AG04449 (cell line): ENCODE measurements around the gene SMAD4.
"Not testable (repeated sequence)": the region's sequence is repeated elsewhere in the genome, so short reads cannot be mapped to it uniquely, and the experiment has no call there.

ENCODE experiments used
- CTCF ChIA-PET: fragments of 350-600 bp; formaldehyde crosslinking; extraction: SDS; loops from one replicate; lab custom pipeline; 2021; ENCODE audit warnings: antibody characterized with exemption; lab: Yijun Ruan, JAX
- POLR2A ChIA-PET: fragments of 400-600, 350-600 bp; formaldehyde crosslinking; extraction: SDS; loops from one replicate; lab custom pipeline; 2020; ENCODE audit warnings: antibody characterized with exemption, inconsistent platforms; lab: Yijun Ruan, JAX
- DNase-seq: peaks from one replicate; pipeline ENCODE4 v3.0.0-alpha.2; 2010; ENCODE audit warnings: low read depth, low spot score
- H3K4me3 ChIP-seq: 2 replicates; pipeline ENCODE4 v1.5.1; 2011; ENCODE audit warnings: low read depth, mild to moderate bottlenecking, control low read depth, low read length
- TF ChIP-seq, protein P1 (sequence below): IDR thresholded peaks from one replicate; pipeline ENCODE4 v1.5.1; 2011; ENCODE audit warnings: mild to moderate bottlenecking, moderate library complexity, low read length, control low read depth, inconsistent platforms; ENCODE audit not compliant: insufficient read depth; ENCODE audit errors: missing control alignments

Gene SMAD4

DNA sequence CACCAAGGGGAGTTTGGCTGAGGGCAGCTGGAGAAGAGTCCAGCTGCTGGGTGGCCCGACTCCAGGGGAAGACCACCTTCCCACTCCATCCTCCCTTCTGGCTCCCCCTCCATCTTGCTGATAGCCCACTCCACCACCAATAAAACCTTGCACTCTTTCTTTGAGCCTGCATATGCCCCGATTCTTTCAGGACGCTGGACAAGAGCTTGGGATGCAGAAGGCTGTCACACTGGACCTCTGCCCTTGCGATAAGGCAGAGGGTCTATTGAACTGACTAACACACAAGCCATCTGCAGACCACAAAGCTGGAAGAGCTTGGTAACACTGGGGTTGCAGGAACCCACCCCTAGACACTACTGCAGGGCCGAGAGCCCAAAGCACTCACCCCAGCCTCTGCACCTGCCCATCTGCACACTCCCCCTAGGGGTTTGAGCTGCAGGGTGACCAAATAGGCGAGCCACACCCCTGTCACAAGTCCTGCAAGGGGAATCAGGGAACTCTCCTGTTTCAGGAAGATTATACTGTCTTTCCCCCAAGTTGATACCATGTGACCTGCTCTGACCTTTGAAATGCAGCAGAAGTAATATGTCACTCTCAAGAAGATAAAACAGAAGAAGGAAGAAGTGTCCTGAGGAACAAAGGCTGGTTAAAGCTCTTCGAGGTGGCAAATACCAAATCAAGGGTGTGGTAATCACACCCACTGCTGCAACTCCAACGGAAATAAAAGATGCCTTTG, 70.5 kb downstream of the SMAD4 start:
- ChIA-PET POLR2A (no interaction called here), CTCF (interaction anchor here (0.8 to 3.1 kb wide), 2 partner anchors 10 to 283 kb away, joined by 3 to 12 read pairs; no protein-coding TSS in a partner anchor)
- DNase-seq = no peak
- H3K4me3 ChIP-seq = no peak overlapping the region
- TF ChIP-seq, protein P1, sequence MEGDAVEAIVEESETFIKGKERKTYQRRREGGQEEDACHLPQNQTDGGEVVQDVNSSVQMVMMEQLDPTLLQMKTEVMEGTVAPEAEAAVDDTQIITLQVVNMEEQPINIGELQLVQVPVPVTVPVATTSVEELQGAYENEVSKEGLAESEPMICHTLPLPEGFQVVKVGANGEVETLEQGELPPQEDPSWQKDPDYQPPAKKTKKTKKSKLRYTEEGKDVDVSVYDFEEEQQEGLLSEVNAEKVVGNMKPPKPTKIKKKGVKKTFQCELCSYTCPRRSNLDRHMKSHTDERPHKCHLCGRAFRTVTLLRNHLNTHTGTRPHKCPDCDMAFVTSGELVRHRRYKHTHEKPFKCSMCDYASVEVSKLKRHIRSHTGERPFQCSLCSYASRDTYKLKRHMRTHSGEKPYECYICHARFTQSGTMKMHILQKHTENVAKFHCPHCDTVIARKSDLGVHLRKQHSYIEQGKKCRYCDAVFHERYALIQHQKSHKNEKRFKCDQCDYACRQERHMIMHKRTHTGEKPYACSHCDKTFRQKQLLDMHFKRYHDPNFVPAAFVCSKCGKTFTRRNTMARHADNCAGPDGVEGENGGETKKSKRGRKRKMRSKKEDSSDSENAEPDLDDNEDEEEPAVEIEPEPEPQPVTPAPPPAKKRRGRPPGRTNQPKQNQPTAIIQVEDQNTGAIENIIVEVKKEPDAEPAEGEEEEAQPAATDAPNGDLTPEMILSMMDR = no peak

DNA sequence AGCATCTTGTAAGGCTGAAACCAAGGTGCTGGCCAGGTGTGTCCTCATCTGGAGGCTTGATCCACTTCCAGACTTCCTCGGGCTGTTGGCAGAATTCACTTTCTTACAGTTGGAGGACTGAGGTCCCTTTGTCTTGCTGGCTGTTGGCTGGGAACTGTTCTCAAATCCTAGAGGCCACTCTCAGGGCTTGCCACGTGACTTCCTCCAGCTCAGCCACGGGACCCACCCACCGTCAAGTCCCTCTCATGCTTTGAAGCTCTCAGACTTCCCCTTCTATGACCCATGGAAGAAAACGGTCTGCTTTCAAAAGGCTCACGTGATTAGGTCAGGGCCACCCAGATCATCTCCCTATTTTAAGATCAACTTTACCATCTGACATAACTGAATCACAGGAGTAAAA, 77.1 kb downstream of the SMAD4 start:
- POLR2A ChIA-PET = no interaction called here
- no peak for DNase-seq
- TF ChIP-seq, protein P1 = no peak
- CTCF ChIA-PET = no interaction called here
- no peak overlapping the region for H3K4me3 ChIP-seq

DNA sequence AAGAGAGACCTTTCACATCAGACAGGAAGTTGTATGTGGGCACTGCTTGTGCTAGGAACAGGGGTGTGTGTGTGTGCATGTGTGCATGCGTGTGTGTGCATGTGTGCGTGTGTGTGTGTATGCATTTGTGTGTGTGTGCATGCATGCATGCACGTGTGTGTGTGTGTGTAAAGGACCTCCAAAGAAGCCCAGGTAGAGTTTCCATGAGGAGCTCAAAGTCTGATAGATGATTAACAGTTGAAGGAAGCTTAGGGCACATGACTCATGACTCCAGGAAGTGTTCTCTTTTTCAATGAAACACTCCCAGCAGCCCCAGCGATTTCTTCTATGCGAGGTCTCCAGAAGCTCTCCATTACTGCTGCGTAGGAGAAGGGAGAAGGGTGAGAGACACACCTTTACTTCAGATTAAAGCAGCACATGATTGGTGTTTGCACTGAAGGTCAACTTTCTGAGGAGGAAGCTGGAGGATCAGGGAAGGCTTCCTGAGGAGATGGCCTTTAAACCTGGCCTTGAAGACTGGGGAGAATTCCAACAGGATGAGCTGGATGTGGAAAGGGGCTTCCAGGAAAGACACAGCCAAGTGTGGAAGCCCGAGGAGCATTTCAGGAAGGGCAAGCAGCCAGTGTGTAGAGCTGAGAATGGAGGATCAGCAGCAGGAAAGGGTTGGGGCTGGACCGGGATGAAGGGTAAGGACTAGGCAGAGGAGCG, 77.7 kb downstream of the SMAD4 start:
- TF ChIP-seq, protein P1 = no peak
- no peak for DNase-seq
- POLR2A ChIA-PET = no interaction called here
- CTCF ChIA-PET = interaction anchor here (0.8 to 4.4 kb wide), 3 partner anchors 277 to 1588 kb away, joined by 3 to 44 read pairs (median 4); no protein-coding TSS in a partner anchor
- H3K4me3 ChIP-seq = no peak overlapping the region

DNA sequence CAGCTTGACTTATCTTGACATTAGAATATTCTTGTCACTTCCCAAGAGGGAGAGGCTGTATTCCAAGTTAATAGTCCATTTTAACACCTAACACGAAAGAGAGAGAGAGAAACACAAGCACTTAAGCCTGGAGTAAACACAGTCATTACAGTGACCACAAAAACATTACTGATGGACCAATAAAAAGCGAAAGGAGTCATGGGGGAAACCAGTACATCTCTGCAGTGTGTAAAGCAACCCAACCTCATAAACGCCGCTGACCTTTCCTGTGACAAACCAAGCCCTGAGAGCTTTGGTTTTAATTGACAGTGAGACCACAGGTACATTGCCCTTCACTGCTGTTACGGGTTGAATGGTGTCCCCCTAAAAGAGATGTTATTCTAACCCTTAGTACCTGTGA, 78.3 kb downstream of the SMAD4 start:
- CTCF ChIA-PET = interaction anchor here (0.8 to 4.4 kb wide), 4 partner anchors 276 to 1587 kb away, joined by 3 to 44 read pairs (median 6); no protein-coding TSS in a partner anchor
- POLR2A ChIA-PET = no interaction called here
- TF ChIP-seq, protein P1 = no peak
- no peak for DNase-seq
- no peak overlapping the region for H3K4me3 ChIP-seq

DNA sequence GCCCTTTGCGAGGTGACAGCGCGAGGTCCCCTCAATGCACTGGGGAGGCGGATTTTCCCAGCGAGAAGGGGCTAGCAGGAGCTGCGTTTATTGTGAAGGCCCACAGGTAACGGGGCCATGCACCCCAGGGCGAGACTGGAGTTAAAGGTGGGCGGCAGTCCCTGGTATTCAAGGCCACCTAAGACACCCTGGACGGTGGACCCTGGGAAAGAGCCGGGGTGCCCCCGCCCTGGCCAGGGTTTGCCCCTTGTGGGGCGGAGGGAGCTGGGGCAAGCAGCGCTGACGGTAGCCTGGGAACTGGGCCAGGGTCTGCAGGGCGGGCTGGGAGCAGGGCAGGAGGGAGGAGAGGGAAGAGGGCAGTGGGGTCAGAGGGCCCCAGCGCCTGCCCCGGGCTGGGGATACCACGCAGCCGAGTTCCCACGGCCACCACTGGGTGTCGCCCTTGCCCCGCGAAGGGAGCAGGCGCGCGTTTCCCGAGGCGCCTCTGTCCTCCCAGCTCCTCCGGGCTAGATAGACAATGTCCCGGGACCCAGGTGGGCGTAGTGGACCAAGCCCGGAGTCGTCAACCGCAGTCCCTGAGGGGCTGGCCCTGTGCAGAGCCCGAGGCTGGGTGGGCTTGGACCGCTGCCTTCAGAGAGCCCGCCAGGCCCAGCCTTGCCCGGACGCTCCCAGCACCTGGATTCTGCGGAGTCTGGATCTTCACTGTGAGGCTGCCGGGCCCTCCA, 80.2 kb downstream of the SMAD4 start:
- CTCF ChIA-PET = interaction anchor here (0.8 to 4.4 kb wide), 19 partner anchors 10 to 1568 kb away, joined by 3 to 44 read pairs (median 3); no protein-coding TSS in a partner anchor
- POLR2A ChIA-PET = no interaction called here
- TF ChIP-seq, protein P1 = peak; percentile 99
- DNase-seq = no peak
- peak overlapping the region; percentile 6; the same call in 1 of the 2 replicates for H3K4me3 ChIP-seq

DNA sequence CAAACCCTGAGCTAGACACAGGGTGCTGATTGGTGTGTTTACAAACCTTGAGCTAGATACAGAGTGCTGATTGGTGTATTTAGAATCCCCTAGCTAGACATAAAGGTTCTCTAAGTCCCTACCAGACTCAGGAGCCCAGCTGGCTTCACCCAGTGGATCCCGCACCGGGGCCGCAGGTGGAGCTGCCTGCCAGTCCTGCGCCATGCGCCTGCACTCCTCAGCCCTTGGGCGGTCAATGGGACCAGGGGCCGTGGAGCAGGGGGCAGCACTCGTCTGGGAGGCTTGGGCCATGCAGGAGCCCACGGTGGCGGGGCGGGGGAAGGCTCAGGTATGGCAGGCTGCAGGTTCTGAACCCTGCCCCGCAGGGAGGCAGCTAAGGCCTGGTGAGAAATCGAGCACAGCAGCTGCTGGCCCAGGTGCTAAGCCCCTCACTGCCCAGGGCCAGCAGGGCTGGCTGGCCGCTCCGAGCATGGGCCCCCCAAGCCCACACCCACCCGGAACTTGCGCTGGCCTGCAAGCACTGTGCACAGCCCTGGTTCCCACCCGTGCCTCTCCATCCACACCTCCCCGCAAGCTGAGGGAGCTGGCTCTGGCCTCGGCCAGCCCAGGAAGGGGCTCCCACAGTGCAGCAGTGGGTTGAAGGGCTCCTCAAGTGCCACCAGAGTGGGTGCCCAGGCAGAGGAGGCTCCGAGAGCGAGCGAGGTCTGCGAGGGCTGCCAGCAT, 81.8 kb downstream of the SMAD4 start:
- ChIA-PET CTCF (interaction anchor here (0.9 to 4.4 kb wide), 3 partner anchors 55 to 292 kb away, joined by 3 to 44 read pairs (median 4); partner anchors contain the start of gene MRO), POLR2A (interaction anchor here (0.6 kb wide), 1 partner anchor 86 kb away, joined by 3 read pairs; the partner anchor contains the start of gene MEX3C)
- DNase-seq, H3K4me3 ChIP-seq: not testable (repeated sequence)

DNA sequence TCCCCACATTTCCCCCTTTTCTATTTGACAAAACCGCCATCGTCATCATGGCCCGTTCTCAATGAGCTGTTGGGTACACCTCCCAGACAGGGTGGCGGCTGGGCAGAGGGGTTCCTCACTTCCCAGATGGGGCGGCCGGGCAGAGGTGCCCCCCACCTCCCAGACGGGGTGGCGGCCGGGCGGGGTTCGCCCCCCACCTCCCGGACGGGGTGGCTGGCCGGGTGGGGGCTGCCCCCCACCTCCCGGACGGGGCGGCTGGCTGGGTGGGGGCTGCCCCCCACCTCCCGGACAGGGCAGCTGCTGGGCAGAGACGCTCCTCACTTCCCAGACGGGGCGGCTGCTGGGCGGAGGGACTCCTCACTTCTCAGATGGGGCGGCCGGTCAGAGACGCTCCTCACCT, 87.0 kb downstream of the SMAD4 start:
- CTCF ChIA-PET, DNase-seq, POLR2A ChIA-PET, H3K4me3 ChIP-seq: not testable (repeated sequence)

DNA sequence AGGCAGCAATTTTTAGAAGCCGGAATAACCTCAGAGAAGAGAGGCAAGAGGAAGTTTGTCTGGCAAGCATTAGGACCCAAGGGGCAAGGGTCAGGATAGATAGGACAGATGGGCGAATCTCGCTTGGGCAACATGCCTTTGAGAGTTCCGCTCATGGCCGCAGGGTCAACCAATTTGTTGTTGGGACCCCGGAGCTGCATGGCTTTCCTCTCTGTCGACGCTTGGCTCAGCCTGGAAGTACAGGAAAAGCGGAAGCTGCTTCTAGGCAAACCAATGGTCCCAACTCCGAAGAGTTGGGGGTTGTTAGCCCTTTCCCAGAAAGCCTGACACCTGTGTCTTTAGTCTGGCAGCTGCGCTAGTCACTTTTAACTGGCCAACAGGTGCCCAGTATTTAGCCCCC, 89.5 kb downstream of the SMAD4 start:
- H3K4me3 ChIP-seq, CTCF ChIA-PET, DNase-seq, POLR2A ChIA-PET: not testable (repeated sequence)

DNA sequence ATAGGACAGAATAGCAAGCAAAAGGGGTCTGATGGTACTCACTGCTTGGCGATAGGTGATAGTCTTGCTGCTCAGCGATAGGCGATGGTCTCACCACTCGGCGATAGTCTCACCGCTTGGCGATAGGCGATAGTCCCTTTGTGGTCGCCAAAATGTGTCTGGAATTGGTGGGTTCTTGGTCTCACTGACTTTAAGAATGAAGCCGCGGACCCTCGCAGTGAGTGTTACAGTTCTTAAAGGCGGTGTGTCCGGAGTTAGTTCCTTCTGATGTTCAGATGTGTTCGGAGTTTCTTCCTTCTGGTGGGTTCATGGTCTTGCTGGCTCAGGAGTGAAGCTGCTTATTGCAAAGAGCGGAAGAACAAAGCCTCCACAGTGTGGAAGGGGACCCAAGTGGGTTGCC, 90.0 kb downstream of the SMAD4 start:
- H3K4me3 ChIP-seq, DNase-seq, POLR2A ChIA-PET: not testable (repeated sequence)
- CTCF ChIA-PET = interaction anchor here (1.1 kb wide), 1 partner anchor 9 kb away, joined by 3 read pairs; no protein-coding TSS in a partner anchor
